RCC 7860 (cell line): ENCODE measurements around the gene GFM2.
A peak's percentile ranks its signal among the peaks of the same experiment; 100 is the strongest.
"Not testable (repeated sequence)": the region's sequence is repeated elsewhere in the genome, so short reads cannot be mapped to it uniquely, and the experiment has no call there.

Source experiments
- DNase-seq: peaks from one replicate; pipeline ENCODE4 v3.0.0-alpha.2; 2015; ENCODE audit warnings: low spot score
- FAIRE-seq: peaks from 2 replicates; lab custom pipeline; 2012; peaks lifted over from hg19 to GRCh38; lab: Jason Lieb, UNC

GFM2 gene

GRCh38 chr5:74725331-74725730, 41.6 kb downstream of the GFM2 start:
- DNase-seq (no peak), FAIRE-seq (no peak)

DNA sequence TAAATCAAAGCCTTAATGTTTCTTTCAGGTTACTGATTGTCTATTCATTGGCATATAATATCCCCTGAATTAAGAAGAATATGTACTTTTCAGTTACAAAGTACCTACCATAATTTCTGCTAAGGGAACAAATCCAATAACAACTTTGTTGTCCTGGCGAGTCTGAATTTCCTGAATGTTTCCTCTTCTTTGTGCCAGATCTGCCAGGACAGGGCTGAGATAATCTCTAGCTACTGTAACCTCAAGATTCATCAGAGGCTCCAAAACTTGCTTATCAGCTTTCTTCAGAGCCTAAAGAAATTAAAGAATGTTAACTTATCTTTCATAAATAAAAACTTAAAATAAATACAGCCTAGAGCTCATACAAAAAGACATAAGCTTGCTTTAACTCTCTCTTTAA, 44.6 kb downstream of the GFM2 start:
- FAIRE-seq: no peak
- no peak for DNase-seq

GRCh38 chr5:74717596-74717995, 49.3 kb downstream of the GFM2 start:
- DNase-seq (no peak), FAIRE-seq (no peak)

- no peak for DNase-seq
- FAIRE-seq: no peak
Observed at GRCh38 chr5:74693191-74693590, 73.7 kb downstream of the GFM2 start.

DNA sequence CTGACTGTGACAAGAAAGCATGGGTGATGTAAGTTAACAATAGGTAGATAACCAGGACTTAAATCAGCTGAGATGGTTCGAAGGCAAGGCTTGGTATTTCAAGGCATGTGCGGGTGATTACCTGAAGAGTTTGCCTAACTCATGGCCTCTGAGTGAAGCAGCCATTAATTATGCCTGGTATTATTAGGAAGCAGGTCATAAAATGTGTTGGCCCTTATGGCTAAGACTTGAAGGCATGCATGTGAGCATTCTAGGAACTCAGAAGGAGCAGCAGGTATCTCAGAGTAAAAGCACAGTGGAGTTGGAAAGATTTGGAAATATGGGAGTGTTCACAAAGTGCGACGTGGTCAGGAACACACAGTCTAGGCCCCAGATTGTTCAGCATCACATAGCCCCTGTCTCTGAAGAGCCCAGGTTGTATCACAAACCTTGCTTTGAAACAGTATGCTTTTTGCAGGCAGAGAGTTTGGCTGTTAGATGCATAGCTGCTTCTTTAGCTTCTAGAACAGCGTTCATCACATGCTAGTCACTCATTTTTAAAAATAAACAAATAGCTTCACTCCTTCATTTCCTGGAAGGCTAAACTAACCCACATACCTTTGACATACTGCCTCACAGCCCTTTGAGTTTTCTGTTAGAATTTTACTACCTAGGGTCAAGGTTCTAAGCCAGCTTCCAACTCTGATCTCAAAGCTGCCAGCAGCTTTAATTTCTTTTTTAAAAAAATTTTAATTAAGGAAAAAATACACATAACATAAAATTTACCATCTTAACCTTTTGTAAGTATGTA, 79.8 kb downstream of the GFM2 start:
- FAIRE-seq (no peak), DNase-seq (no peak)

GRCh38 chr5:74685979-74686631, 80.8 kb downstream of the GFM2 start:
- DNase-seq: no peak
- no peak for FAIRE-seq

DNA sequence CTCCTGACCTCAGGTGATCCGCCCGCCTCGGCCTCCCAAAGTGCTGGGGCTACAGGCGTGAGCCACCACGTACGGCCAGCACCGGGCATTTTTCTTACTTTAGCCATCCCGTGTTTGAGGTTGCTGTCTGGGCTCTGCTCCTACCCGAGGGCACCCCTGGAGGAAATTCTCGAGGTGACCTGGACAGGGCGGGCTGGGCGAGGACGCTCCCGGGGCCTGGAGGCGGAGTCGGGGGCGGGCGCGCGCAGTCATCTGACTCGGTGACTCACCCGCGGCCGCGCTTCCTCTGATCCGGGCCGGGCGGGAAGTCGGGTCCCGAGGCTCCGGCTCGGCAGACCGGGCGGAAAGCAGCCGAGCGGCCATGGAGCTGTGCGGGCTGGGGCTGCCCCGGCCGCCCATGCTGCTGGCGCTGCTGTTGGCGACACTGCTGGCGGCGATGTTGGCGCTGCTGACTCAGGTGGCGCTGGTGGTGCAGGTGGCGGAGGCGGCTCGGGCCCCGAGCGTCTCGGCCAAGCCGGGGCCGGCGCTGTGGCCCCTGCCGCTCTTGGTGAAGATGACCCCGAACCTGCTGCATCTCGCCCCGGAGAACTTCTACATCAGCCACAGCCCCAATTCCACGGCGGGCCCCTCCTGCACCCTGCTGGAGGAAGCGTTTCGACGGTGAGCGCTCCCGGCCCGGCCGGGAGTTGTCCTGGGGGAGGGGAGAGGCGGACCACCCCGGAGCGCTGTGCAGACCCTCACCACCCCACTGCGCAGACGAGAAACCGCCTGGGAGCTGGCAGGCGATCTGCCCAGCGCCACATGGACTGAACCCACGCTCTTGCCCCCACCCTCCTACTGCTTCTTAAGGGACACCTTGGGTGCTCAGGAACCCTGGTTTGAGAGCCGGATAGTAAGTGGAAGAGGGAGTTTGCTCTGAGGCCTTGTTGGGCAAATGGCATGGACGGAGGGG, 81.7 kb downstream of the GFM2 start, which contains the start of gene HEXB:
TSS of gene HEXB (plus strand) at position 334 of the 952 bp plus-strand sequence. CDS start at position 362, 28 bp downstream.
- no peak for FAIRE-seq
- DNase-seq: peak; percentile 53

- FAIRE-seq (no peak), DNase-seq (no peak)
Observed at GRCh38 chr5:74679966-74680365, 87.0 kb downstream of the GFM2 start.

GRCh38 chr5:74679300-74679699, 87.6 kb downstream of the GFM2 start:
- not testable (repeated sequence) for FAIRE-seq, DNase-seq

DNA sequence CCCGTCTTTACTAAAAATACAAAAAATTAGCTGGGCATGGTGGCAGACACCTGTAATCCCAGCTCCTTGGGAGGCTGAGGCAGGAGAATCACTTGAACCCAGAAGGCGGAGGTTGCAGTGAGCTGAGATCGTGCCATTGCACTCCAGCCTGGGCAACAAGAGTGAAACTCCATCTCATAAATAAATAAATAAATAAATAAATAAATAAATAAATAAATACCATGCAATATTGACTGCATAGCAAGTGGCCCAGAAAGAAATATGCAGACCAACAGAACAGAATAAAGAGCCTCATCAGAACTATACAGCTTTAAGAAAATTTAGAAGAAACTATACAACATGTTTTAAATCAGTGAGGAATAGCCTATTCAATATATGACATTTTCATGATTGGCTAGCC, 88.8 kb downstream of the GFM2 start:
- not testable (repeated sequence) for FAIRE-seq, DNase-seq

- not testable (repeated sequence) for DNase-seq, FAIRE-seq
Observed at GRCh38 chr5:74676466-74676865, 90.5 kb downstream of the GFM2 start.

DNA sequence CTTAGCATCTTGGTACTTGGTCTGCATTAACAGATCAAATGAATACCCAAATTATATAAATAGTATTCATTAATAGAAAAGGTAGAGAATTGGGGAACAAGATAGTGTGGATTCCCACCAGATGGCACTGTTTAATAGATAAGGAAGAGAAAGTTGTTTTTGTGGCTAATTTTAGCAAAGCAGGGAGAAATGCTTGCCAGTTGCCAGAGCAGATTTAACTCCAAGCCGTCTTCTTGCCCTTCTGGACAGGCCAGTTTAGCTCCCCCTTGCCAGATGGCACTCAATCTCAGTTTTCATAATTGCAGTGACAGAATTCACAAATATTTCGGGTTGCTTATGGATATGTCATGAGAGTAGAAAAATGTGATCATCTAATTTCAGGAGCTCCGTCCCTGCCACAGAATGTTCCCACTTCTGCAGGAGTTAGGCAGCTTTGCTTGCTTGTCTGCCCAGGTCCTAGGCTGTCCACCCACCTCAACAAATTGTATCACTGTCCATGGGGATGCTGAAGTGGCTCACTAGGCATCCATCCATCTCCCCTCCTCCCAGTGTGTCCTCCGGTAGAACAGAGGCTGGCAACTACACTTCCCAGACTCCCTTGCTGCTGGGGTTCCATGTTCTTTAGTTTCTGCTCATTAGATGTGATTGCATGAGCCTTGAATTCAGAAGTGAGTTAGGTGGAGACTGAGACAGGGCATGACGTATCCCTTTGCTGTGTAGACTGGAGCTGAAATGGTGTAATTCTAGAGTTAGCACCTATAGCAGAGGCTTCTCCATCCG, 93.7 kb downstream of the GFM2 start:
- no peak for FAIRE-seq
- no peak for DNase-seq

DNA sequence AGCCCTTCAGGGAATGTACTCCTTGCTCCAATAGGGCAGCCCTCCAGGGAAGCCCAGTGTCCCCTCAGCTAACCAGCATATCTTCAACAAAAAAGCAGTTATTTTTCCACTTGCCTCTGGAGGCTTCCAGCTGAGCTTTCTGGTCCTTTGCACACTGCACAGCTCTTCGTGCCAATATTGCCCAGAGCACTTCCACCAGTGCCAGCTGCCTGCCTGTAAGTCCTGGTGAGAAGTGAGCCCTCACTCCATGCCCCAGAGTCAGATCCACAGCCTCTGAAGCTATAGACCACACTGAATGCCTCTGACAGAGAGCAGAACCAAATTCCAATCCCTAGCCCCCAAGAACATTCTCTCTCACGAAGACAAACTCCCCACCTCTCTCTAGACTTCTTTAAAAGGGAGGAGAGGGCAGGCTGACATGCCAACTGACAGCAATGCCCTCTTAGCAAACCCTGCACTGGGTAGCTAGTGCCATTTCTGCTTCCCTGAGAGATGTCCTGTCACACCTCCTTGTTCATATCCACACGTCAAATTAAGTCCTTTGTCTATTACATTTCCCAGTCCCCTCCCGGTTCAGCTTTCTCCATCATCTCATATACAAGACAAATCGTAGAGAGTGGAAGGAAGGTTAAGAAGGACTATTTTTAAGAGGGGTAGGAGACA, 94.6 kb downstream of the GFM2 start:
- DNase-seq (no peak), FAIRE-seq (no peak)
